ENCODE results near the gene SSC4D.
"Not testable (repeated sequence)": the region's sequence is repeated elsewhere in the genome, so short reads cannot be mapped to it uniquely, and the experiment has no call there.

The SSC4D gene

GRCh38 chr7:76381814-76382213, 27.7 kb downstream of the SSC4D start:
- DNase-seq = no peak

GRCh38 chr7:76380623-76380966, 28.9 kb downstream of the SSC4D start:
- no peak for DNase-seq

GRCh38 chr7:76377186-76377918, 32.1 kb downstream of the SSC4D start:
- no peak for DNase-seq

- DNase-seq = no peak
Observed at GRCh38 chr7:76375251-76375650, 34.2 kb downstream of the SSC4D start.

GRCh38 chr7:76372984-76373833, 36.3 kb downstream of the SSC4D start:
- DNase-seq = peak; percentile 72

- no peak for DNase-seq
Observed at GRCh38 chr7:76371396-76371795, 38.1 kb downstream of the SSC4D start.

- no peak for DNase-seq
Observed at GRCh38 chr7:76369018-76369417, 40.5 kb downstream of the SSC4D start.

- DNase-seq = no peak
Observed at GRCh38 chr7:76368190-76368589, 41.3 kb downstream of the SSC4D start.

GRCh38 chr7:76364198-76364584, 45.3 kb downstream of the SSC4D start:
- DNase-seq = peak; percentile 65

GRCh38 chr7:76363754-76364153, 45.7 kb downstream of the SSC4D start:
- not testable (repeated sequence) for DNase-seq

GRCh38 chr7:76359978-76360638, 49.4 kb downstream of the SSC4D start:
- no peak for DNase-seq

GRCh38 chr7:76359111-76359977, 50.2 kb downstream of the SSC4D start:
- DNase-seq = peak; percentile 100

- DNase-seq = peak; percentile 94
Observed at GRCh38 chr7:76358481-76359110, 50.9 kb downstream of the SSC4D start, which contains the start of gene YWHAG. Gene YWHAG, minus strand, starts transcription at chr7:76358991. Its CDS starts 183 bp downstream, at chr7:76358808.

- DNase-seq = peak; percentile 85
Observed at GRCh38 chr7:76358011-76358480, 51.5 kb downstream of the SSC4D start.

- DNase-seq = peak; percentile 59
Observed at GRCh38 chr7:76357475-76358010, 52.0 kb downstream of the SSC4D start.

- DNase-seq = peak; percentile 40
Observed at GRCh38 chr7:76356823-76357222, 52.7 kb downstream of the SSC4D start.

- no peak for DNase-seq
Observed at GRCh38 chr7:76356115-76356514, 53.4 kb downstream of the SSC4D start.

- DNase-seq = no peak
Observed at GRCh38 chr7:76354981-76355730, 54.3 kb downstream of the SSC4D start.

- DNase-seq = peak; percentile 72
Observed at GRCh38 chr7:76354516-76354915, 55.0 kb downstream of the SSC4D start.

GRCh38 chr7:76353744-76354143, 55.8 kb downstream of the SSC4D start:
- DNase-seq = no peak

- no peak for DNase-seq
Observed at GRCh38 chr7:76352193-76352592, 57.3 kb downstream of the SSC4D start.
